ENCODE measurements around the gene DDX6.

The DDX6 gene

GRCh38 chr11:118705791-118706545 lies 85.0 kb downstream of the DDX6 start:
- H4K20me1 ChIP-seq (ENCODE audit: insufficient read depth, low read length) = no peaks in the 10 kb centered on the region
- H3K36me3 ChIP-seq (ENCODE audit: insufficient read depth, low read length) = no peaks in the 10 kb centered on the region
- no peak overlapping the region for H2AFZ ChIP-seq (ENCODE audit: low read depth, low read length)
- no peak for ATAC-seq (ENCODE audit: insufficient read depth, low read depth)
- no peaks in the 10 kb centered on the region for H3K27me3 ChIP-seq (ENCODE audit: insufficient read depth, low read length, poor library complexity)
- H3K79me2 ChIP-seq (ENCODE audit: insufficient read depth, low read length) = no peaks in the 10 kb centered on the region
- TF ChIP-seq EZH2 (IDR thresholded peaks at IDR 0.05; ENCODE audit: borderline replicate concordance, low read depth, low read length, severe bottlenecking) = no peak
- no peak for TF ChIP-seq CTCF (IDR thresholded peaks at IDR 0.05; ENCODE audit: borderline replicate concordance, extremely low read depth, low read length, poor library complexity, severe bottlenecking)
- no peak for DNase-seq
- H3K9ac ChIP-seq (ENCODE audit: low read depth, low read length) = no peak overlapping the region
- peaks cover 25% of the 10 kb centered on the region for H3K4me1 ChIP-seq (ENCODE audit: insufficient read depth, low read length)
- peak overlapping the region; percentile 49; the same call in 1 of the 2 replicates for H3K4me2 ChIP-seq (ENCODE audit: insufficient read depth, low read length)
- H3K9me3 ChIP-seq (ENCODE audit: insufficient read depth, low read length, severe bottlenecking) = no peaks in the 10 kb centered on the region
- no peak overlapping the region for H3K27ac ChIP-seq (ENCODE audit: low read length)
- no peak overlapping the region for H3K4me3 ChIP-seq (ENCODE audit: low read depth in 1 of 2, low read length in 2 of 2)

DNA sequence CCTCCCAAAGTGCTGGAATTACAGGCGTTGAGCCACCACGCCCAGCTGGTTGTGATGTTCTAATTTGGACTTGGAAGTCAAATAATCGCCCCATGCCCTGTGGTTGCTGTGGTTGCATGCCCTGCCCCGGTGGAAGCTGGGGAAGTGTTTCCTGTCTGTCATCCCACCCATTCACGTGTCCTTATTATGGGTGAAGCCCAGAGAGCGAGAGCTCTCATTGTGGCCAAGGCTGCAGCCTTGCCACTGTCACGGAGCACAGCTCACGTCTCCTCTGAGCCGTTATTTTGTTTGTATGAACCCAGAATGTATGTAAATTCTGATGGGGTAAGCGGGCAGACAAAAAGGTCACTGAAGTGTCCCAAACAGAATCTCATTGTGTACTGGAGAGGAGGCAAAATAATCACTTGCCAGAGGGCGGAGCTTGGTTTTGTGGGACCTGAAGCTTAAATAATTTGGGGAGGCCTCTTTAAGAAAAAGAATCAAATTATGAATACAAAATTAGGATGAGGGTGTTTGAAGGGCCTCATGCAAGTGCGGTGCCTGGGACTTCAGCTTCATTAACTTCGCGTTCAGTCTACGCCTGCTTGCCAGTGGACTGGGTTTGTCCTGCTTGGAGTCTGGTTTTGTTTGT lies 85.7 kb downstream of the DDX6 start:
- no peaks in the 10 kb centered on the region for H3K36me3 ChIP-seq (ENCODE audit: insufficient read depth, low read length)
- peak; percentile 97 for ATAC-seq (ENCODE audit: insufficient read depth, low read depth)
- 0 out of 2 replicates have a peak overlapping the region, but pooled peaks have one; percentile 1 for H2AFZ ChIP-seq (ENCODE audit: low read depth, low read length)
- peak overlapping the region; percentile 44; the same call in 1 of the 2 replicates for H3K27ac ChIP-seq (ENCODE audit: low read length)
- H4K20me1 ChIP-seq (ENCODE audit: insufficient read depth, low read length) = no peaks in the 10 kb centered on the region
- H3K4me1 ChIP-seq (ENCODE audit: insufficient read depth, low read length) = peaks cover 25% of the 10 kb centered on the region
- no peak overlapping the region for H3K9ac ChIP-seq (ENCODE audit: low read depth, low read length)
- DNase-seq = peak; percentile 80
- no peaks in the 10 kb centered on the region for H3K79me2 ChIP-seq (ENCODE audit: insufficient read depth, low read length)
- TF ChIP-seq CTCF (IDR thresholded peaks at IDR 0.05; ENCODE audit: borderline replicate concordance, extremely low read depth, low read length, poor library complexity, severe bottlenecking) (no peak), EZH2 (IDR thresholded peaks at IDR 0.05; ENCODE audit: borderline replicate concordance, low read depth, low read length, severe bottlenecking) (no peak)
- no peaks in the 10 kb centered on the region for H3K27me3 ChIP-seq (ENCODE audit: insufficient read depth, low read length, poor library complexity)
- no peak overlapping the region for H3K4me3 ChIP-seq (ENCODE audit: low read depth in 1 of 2, low read length in 2 of 2)
- no peaks in the 10 kb centered on the region for H3K9me3 ChIP-seq (ENCODE audit: insufficient read depth, low read length, severe bottlenecking)
- peak overlapping the region; percentile 49 for H3K4me2 ChIP-seq (ENCODE audit: insufficient read depth, low read length)

- peaks cover 31% of the 10 kb centered on the region for H3K4me1 ChIP-seq (ENCODE audit: insufficient read depth, low read length)
- H3K36me3 ChIP-seq (ENCODE audit: insufficient read depth, low read length) = no peaks in the 10 kb centered on the region
- TF ChIP-seq EZH2 (IDR thresholded peaks at IDR 0.05; ENCODE audit: borderline replicate concordance, low read depth, low read length, severe bottlenecking) (no peak), CTCF (IDR thresholded peaks at IDR 0.05; ENCODE audit: borderline replicate concordance, extremely low read depth, low read length, poor library complexity, severe bottlenecking) (no peak)
- no peak overlapping the region for H3K4me3 ChIP-seq (ENCODE audit: low read depth in 1 of 2, low read length in 2 of 2)
- H3K9ac ChIP-seq (ENCODE audit: low read depth, low read length) = no peak overlapping the region
- DNase-seq (no peak), ATAC-seq (ENCODE audit: insufficient read depth, low read depth) (no peak)
- no peaks in the 10 kb centered on the region for H4K20me1 ChIP-seq (ENCODE audit: insufficient read depth, low read length)
- no peaks in the 10 kb centered on the region for H3K9me3 ChIP-seq (ENCODE audit: insufficient read depth, low read length, severe bottlenecking)
- H3K27me3 ChIP-seq (ENCODE audit: insufficient read depth, low read length, poor library complexity) = no peaks in the 10 kb centered on the region
- H3K4me2 ChIP-seq (ENCODE audit: insufficient read depth, low read length) = no peak overlapping the region
- H2AFZ ChIP-seq (ENCODE audit: low read depth, low read length) = no peak overlapping the region
- no peaks in the 10 kb centered on the region for H3K79me2 ChIP-seq (ENCODE audit: insufficient read depth, low read length)
- no peak overlapping the region for H3K27ac ChIP-seq (ENCODE audit: low read length)
Measured at GRCh38 chr11:118703563-118704106, 87.3 kb downstream of the DDX6 start.

All from DND-41 (cell line).